A673 (cell line): ENCODE measurements around the gene TAB3. TPM values are rescaled to one million over a fixed set of nuclear protein-coding genes. Genes with fewer than 3 reads are reported as not detected.

Experiments
- BruUV-seq: library from RNA; stranded (reverse); fragments of 400-500 nt; replicated peaks from 2 replicates; lab custom pipeline; 2021; lab: Mats Ljungman, UMichigan
- CTCF ChIA-PET: fragments of 300-600 bp; sonication (Branson Sonifier 250); formaldehyde crosslinking; loops from one replicate; lab custom pipeline; 2022; ENCODE audit warnings: antibody characterized with exemption; lab: Charles Lee
- POLR2A ChIA-PET: fragments of 300-600 bp; sonication (Branson Sonifier 250); formaldehyde crosslinking; loops from one replicate; lab custom pipeline; 2022; ENCODE audit warnings: antibody characterized with exemption; ENCODE audit not compliant: low non-redundant PET; lab: Charles Lee
- DNase-seq: peaks from one replicate; pipeline ENCODE4 v3.0.0-alpha.2; 2015; ENCODE audit warnings: low spot score
- H3K27ac ChIP-seq: fragments of 200-600 bp; sonication (generic); 2 replicates; pipeline ENCODE4 v1.5.1; 2016; ENCODE audit warnings: mixed run types, low read depth, mild to moderate bottlenecking, mixed read lengths, antibody characterized with exemption, low read length; ENCODE audit not compliant: poor library complexity, severe bottlenecking
- H3K27me3 ChIP-seq: fragments of 200-600 bp; sonication (generic); replicated peaks from 2 replicates; pipeline ENCODE4 v1.6.1; 2017; ENCODE audit warnings: mixed run types, low read depth, mild to moderate bottlenecking, mixed read lengths, antibody characterized with exemption, low read length; ENCODE audit not compliant: insufficient read depth, poor library complexity
- H3K36me3 ChIP-seq: fragments of 200-600 bp; sonication (generic); 2 replicates; pipeline ENCODE4 v1.6.1; 2016; ENCODE audit warnings: mixed run types, mild to moderate bottlenecking, mixed read lengths, antibody characterized with exemption, low read length; ENCODE audit not compliant: insufficient read depth, poor library complexity, severe bottlenecking
- H3K4me1 ChIP-seq: fragments of 200-600 bp; sonication (generic); 2 replicates; pipeline ENCODE4 v1.6.1; 2017; ENCODE audit warnings: mixed run types, mild to moderate bottlenecking, mixed read lengths, antibody characterized with exemption, low read length; ENCODE audit not compliant: insufficient read depth, poor library complexity, severe bottlenecking
- H3K4me3 ChIP-seq: fragments of 200-600 bp; sonication (generic); 2 replicates; pipeline ENCODE4 v1.5.1; 2016; ENCODE audit warnings: low read depth, mixed run types, mild to moderate bottlenecking, mixed read lengths, low read length; ENCODE audit not compliant: poor library complexity, severe bottlenecking
- H3K9me3 ChIP-seq: fragments of 200-600 bp; sonication (generic); 2 replicates; pipeline ENCODE4 v1.6.1; 2016; ENCODE audit warnings: mixed run types, low read depth, mild to moderate bottlenecking, mixed read lengths, antibody characterized with exemption, low read length; ENCODE audit not compliant: poor library complexity, severe bottlenecking
- CTCF ChIP-seq: fragments of 300-800, 200-600 bp; sonication (generic); conservative IDR thresholded peaks from 2 replicates; pipeline ENCODE4 v1.5.1; 2017; ENCODE audit warnings: low read depth, mild to moderate bottlenecking, antibody characterized with exemption, low read length, moderate library complexity, mixed read lengths
- EZH2 ChIP-seq: fragments of 200-600 bp; sonication (generic); IDR thresholded peaks from 2 replicates; pipeline ENCODE4 v1.6.1; 2017; ENCODE audit warnings: borderline replicate concordance, low read depth, mild to moderate bottlenecking, mixed read lengths, antibody characterized with exemption, low read length; ENCODE audit not compliant: poor library complexity, severe bottlenecking
- intact Hi-C: fragments of 100-400 bp; cut with micrococcal nuclease; formaldehyde crosslinking; loops from one replicate; pipeline ENCODE4 v1.10.0; 2022; ENCODE audit not compliant: unreplicated experiment
- total RNA-seq: library from RNA; stranded (reverse); gene quantifications from 2 replicates; pipeline ENCODE4 v1.2.3, GENCODE V29; 2021

Gene TAB3
- total RNA-seq, 1 experiment from 2014 or later, result 12.0 TPM

DNA sequence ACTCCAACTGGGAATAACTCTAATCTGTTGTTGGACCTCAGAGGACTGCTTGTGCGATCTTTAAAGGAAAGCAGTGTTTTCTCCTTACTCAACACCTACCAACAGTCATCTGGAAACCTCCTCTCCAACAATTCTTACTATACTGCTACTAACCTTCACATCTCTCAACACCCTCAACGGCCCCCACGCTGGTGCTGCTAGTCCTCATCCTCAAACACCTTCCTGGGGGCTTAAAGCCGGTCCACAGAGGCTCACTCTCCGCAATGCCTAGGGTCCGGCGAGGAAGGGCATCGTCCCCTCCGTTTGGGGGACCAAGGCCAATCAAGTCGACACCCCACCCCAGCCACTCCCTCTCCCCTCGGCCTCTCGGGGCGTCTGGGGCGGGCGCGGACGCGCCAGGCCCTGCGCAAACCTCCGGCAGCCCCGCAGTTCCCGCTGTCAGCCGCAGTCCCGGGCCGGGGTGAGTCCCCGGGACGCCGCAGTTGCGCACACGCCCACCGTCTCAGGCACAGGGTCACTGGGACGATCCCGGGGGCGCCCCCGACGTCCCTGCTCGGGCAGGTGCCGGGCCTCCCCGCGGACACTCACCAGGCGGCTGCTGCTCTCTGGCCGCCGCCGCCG, 418 bp downstream of the TAB3 start:
- peak; percentile 14 for DNase-seq
- no TSS peak for BruUV-seq
- ChIA-PET CTCF (no interaction called here), POLR2A (interaction anchor here (0.6 kb wide), 1 partner anchor 73 kb away, joined by 3 read pairs; no protein-coding TSS in a partner anchor)
- TF ChIP-seq CTCF (no peak), EZH2 (no peak)
- Histone ChIP-seq H3K27ac (peak overlapping the region; percentile 72), H3K4me1 (no peaks in the 10 kb centered on the region), H3K27me3 (no peaks in the 10 kb centered on the region), H3K4me3 (peak overlapping the region; percentile 77), H3K9me3 (no peaks in the 10 kb centered on the region), H3K36me3 (no peaks in the 10 kb centered on the region)
- intact Hi-C loops, result no loop called here

- Histone ChIP-seq H3K4me1 (no peaks in the 10 kb centered on the region), H3K4me3 (peak overlapping the region; percentile 77)
- CTCF ChIA-PET, result no interaction called here
Observed at GRCh38 chrX:30887721-30888120, 1.3 kb downstream of the TAB3 start.

GRCh38 chrX:30887288-30887687, 1.8 kb downstream of the TAB3 start:
- intact Hi-C loops, result no loop called here
- ChIA-PET POLR2A (no interaction called here), CTCF (no interaction called here)
- DNase-seq, result no peak
- TF ChIP-seq EZH2 (no peak), CTCF (no peak)
- no TSS peak for BruUV-seq
- Histone ChIP-seq H3K27me3 (no peaks in the 10 kb centered on the region), H3K4me1 (no peaks in the 10 kb centered on the region), H3K36me3 (no peaks in the 10 kb centered on the region), H3K27ac (no peak overlapping the region), H3K9me3 (no peaks in the 10 kb centered on the region), H3K4me3 (no peak overlapping the region)

More at GRCh38 chrX:30887721-30888120, 1.3 kb downstream of the TAB3 start:
- Histone ChIP-seq H3K27ac (no peak overlapping the region), H3K9me3 (no peaks in the 10 kb centered on the region), H3K27me3 (no peaks in the 10 kb centered on the region), H3K36me3 (no peaks in the 10 kb centered on the region)
- TF ChIP-seq EZH2 (no peak), CTCF (no peak)
- intact Hi-C loops, result no loop called here
- POLR2A ChIA-PET, result interaction anchor here (0.6 kb wide), 1 partner anchor 72 kb away, joined by 3 read pairs; no protein-coding TSS in a partner anchor
- DNase-seq, result no peak
- TSS peak; percentile 46 for BruUV-seq
